RPMI7951 (cell line): ENCODE data around the gene LAMA2. TPM values are rescaled to one million over a fixed set of nuclear protein-coding genes. Genes with fewer than 3 reads are reported as not detected.

Experiments
- DNase-seq: peaks from one replicate; pipeline ENCODE4 v3.0.0-alpha.2; 2012; ENCODE audit warnings: low read depth
- total RNA-seq: library from RNA; depleted of rRNA; stranded (reverse); fragments of >200 nt; shearing (Covaris generic); gene quantifications from 2 replicates; pipeline ENCODE4 v1.2.3, GENCODE V29; 2014

Gene LAMA2
- total RNA-seq, 1 experiment from 2014 or later = 0.84 TPM

DNA sequence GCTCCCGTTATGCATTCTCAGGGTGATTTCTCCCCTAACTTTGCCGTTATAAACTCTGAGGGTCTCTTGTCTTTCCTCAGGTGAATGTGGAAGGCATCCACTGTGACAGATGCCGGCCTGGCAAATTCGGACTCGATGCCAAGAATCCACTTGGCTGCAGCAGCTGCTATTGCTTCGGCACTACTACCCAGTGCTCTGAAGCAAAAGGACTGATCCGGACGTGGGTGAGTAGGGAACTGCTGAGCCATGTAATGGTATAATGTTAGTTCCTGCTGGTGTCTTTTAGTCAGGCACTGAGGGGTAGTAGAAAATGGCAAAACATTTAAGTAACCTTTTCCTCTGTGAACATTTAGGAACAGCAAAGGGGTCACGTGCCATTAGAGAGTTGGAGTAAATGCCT is 431.6 kb downstream of the LAMA2 start:
- no peak for DNase-seq

DNA sequence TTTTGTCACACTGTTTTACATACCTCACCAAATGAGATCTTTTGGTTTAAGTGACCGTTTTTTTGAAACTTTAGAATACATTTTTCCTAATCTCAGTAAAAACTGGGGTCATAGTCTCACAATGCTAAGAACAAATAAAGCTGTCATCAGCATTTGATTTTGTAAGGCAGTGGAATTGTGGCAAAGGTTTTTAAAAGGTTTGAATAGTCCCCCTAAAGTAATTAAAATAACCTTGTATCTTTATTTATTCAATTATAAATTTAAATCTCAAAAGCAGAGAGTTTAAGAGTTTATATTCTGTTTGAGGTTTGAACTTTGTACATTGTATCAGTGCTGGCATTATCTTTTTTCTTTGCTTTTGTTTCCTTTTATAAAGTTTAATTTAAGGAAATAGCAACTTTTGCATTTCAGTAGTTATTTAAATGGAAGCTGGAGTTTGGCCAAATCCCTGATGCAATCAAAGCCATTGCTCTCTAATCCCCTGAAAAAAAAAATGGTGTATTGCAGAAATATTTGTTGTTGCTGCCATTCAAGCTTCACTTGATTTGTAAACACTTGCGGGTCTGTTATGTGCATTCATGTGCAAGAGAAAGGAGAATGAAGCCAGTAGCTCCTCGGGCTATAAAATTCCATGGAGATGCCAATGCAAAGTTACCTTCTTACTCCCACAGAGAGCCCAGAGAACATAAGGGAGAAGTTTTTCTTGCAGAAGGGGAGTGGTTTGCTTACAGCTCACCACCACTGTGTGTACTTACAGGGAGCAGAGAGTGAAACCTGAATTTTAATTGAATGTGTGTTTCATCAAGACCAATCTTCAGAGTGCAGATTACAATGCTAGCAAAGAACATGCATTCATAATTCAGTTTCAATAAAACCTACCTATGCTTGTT is 435.2 kb downstream of the LAMA2 start:
- DNase-seq = peak; percentile 79

- DNase-seq = no peak
These were observed 438.0 kb downstream of the LAMA2 start for GRCh38 chr6:129320892-129321291.

- DNase-seq = no peak
These were observed 438.4 kb downstream of the LAMA2 start for GRCh38 chr6:129321303-129321702.

DNA sequence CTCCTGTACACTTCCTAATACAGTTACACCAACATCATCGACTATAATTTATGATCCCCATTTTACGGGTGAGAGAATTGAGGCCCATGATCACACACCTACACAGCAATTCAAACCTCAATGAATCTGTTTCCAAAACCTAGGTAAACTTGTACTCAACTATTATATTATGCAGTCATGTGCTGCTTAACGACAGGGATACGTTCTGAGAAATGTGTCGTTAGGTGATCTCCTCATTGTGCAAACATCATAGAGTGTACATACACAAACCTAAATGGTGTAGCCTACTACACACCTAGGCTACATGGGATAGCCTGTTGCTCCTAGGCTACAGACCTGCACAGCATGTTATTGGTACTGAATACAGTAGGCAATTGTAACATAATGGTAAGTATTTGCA is 441.4 kb downstream of the LAMA2 start:
- no peak for DNase-seq

DNA sequence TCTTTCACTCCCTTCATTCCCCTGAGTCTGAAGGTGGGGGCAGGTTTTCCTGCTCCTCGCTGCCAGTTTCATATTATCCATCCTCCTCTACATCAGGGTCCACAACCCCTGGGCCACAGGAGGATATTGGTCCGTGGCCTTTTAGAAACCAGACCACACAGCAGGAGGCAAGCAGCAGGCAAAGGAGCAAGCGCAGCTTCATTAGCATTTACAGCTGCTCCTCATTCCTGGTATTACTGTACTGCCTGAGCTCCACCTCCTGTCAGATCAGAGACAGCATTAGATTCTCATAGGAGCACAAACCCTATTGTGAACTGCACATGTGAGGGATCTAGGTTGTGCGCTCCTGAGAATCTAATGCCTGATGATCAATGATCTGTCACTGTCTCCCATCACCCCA is 446.7 kb downstream of the LAMA2 start:
- DNase-seq = no peak

GRCh38 chr6:129331450-129332138 is 448.7 kb downstream of the LAMA2 start:
- DNase-seq = peak; percentile 47

DNA sequence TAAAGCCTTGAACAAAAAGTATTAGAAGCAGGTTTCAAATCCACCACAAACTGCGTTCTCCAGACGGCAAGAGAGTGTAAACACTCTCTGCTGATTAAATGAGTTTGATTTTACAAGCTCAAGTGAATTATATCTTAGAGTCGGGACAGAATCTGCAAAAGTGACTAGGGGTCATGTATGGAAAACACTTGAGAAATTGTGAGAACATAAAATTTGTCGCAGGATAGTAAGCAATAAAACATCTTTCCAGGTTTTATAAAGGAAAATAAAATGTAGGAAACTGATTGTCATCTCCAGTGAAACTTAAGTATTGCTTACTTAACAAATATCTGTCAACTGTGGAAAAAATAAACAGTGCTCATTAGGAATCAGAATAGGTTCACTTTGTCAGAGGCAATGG is 452.9 kb downstream of the LAMA2 start:
- DNase-seq = no peak

DNA sequence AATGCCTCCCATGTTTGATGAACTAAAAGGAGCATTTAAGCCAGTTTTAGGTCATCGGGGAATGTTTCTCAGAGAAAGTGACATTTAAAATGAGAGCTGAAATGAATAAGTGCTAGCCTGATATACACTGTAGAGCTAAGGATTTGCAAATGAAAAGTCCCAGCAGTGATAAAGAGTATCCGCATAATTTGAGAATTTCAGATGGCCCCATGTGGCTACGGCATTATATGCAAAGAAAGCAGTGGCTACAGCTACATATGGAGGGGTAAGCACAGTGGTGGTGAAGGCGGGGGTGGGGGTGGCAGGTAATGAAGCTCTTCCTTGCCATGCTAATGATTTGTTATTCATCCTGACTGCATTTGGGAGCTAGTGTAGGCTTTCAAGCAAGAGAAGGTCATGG is 455.7 kb downstream of the LAMA2 start:
- no peak for DNase-seq

DNA sequence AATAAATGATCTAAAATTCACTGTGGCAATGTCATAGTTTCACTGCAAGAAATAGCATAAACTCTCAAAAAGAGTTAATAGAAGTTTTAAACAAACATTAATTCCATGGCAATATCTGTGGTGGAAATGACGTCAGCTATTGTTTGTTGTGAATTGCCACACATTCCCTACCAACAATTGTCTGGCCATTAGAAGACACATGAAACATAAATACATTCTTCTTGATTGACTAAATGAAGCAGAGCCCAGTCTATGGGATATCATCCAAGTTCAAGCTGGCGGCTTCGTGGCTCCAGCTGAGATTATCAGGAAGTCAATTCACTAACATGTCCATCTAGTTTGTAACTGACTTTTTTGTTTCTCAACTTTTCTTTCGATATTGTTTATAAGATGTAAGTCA is 458.0 kb downstream of the LAMA2 start:
- peak; percentile 59 for DNase-seq

DNA sequence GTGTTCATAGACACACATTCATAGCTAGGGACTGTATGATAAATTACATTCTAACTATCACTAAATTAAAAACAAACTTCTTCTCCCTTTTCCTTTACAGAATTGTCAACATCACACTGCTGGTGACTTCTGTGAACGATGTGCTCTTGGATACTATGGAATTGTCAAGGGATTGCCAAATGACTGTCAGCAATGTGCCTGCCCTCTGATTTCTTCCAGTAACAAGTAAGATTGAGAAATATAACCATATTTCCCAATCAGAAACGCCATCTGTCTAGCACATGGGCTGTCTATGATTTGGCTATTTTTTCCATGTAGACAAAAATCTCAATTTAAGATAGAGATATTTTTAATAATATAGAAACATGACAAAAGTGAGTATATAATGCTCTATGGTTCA is 459.3 kb downstream of the LAMA2 start:
- DNase-seq = peak; percentile 11

DNA sequence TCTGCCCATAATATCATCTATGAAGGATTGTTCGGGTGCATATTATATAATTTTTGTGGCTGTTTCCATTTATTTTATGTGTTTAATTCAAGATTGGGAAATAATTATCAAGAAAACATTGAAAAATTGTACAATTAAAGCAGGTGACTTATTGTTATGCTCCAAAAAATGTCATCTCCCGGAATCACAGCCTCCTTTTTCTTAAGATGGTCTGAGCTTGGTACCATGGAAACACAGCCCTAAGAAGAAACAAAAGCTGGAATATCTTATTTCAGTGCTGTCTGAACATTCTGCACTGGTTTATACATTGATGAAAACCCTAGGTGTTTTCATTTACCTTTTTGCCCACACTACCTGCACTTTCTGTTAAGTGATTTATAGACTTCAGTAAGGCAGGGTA is 459.9 kb downstream of the LAMA2 start:
- no peak for DNase-seq

DNA sequence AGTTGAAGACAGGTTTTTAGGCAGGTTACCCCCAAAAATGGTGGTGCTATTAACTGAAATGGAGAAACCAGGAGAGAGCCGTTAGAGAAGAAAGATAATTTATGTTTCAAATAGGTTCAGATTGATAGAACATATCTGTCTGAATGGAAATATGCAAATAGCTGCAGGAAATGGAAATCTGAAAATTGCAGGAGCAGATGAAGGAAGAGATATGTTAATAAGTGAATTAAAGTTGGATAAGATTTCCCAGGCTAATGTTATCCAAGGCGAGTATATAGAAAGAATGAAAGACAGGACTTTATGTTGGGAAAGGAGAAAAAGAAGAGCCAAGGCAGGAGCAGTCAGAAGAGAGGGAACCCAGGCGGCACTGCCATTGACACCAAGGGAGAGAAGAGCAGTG is 461.4 kb downstream of the LAMA2 start:
- DNase-seq = no peak

DNA sequence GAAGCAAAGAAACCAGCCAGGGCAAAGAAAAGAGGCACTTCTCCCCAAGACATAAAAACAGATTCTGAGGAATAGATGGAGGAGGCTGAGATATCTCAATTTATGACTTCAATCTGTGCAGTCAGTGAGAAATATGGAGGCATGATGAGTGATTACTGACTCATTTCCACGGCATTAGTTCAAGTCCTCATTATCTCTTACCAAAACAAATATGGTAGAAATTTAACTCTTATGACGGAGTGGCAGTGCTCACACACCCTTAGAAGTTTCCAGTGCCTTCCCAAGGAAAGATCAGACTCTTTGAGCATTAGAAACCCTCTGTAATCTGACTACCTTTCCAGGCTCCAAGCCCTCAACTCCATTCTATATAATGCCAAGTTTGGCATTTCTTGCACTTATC is 463.0 kb downstream of the LAMA2 start:
- peak; percentile 57 for DNase-seq

DNA sequence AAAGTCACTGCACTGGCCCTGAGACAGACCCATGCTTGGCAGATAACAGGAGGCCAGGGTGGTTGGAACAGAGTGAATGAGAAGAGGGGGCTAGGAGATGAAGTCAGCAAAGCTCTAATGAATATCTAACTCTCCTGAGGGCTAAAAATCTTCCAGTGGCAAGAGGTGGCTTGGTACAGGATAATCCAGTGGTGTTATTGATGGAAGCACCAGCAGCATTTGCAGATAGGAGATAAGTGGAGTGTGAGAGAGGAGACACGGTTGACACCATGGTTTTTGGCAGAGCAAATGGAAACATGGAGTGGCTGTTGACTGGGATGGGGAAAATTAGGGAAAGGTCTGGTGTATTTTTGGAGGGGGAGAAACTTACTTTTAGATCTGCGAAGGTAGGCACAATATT is 464.0 kb downstream of the LAMA2 start:
- no peak for DNase-seq

GRCh38 chr6:129350278-129350677 is 467.3 kb downstream of the LAMA2 start:
- DNase-seq = no peak

DNA sequence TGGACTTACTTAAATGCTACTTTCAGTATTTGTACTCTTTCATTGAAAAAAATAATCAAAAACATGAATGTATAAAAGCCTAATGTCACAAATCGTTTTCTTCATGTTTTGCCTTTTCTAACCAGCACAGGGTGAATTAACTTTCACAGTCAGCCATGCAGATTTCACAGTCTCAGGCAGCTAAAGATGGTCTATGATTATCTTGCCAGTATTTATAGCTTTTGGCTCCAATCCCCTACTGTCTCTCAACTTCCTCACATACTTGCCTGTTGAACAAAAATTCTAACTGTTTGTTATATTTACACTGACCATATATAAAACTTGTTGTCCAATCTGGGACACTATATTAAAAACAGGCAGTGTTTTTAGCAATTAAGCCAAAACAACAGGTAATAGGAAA is 468.9 kb downstream of the LAMA2 start:
- no peak for DNase-seq

- peak; percentile 26 for DNase-seq
These were observed 470.1 kb downstream of the LAMA2 start for GRCh38 chr6:129353067-129353466.

DNA sequence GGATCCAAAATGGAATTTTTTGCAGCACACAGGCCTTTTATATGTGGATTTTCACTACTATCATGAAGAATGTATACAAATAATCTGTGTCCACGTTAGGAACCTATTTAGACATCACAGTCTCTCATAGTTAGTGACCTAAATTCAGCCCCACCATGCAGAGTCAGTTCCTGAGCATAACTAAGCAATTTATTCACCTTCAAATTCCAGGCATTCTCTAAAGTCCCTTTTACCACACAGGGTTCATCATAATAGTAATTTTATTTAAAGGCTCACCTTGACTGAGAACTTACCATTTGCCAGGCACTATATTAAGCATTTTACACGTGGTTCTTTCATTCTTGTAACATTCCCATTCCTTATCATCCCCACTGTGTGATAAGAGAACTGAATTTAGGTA is 473.2 kb downstream of the LAMA2 start:
- no peak for DNase-seq

DNA sequence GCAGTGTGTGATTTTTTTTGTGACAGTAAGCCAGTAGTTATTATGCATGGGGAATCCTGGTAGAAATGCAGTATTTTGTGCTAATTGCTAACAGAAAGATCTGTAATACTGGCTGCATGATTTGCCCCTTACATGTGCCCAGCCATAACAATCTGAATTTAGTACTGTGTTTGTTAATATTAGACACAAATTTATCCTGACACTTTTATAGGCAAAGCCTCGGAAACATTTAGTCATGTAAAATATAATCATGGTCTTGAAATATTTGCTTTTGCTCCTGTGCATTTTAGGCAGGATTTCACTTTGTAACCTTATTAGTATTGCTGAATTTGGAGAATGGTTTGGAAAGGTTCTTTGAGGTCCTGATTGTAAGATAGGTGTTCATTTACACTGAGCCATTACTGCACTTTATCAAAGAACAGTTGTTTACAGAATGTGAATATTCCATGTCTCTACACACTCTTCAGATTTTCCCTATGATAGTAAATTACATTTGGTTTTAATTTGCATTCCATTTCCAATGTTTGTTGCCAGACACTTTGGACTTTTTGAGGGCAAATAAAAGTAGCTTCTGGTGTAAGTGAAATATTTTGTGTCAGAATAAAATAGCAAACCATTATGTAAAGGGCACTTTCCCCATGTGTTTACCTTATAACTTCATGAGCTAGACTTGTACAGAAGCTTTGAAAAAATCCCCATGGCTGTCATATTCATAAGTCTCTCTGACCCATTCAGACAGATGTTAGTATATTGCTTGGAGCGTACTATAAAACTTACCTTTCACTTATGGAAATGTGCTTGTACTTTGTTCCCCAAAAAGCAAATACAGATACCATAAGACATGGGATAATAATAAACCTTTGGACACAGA is 477.1 kb downstream of the LAMA2 start:
- no peak for DNase-seq

DNA sequence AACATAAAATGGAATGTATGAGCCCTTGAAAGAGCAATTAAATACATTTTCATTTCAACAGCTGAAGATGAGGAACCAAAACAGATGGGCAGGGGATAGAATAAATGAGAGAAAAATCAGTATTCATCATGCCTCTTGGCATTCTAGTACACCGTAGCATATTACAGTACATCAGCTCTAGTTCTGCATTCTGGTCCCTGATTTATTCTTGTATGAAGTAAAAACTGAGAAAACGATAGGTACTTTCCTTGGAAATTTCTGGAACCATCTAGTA is 477.7 kb downstream of the LAMA2 start:
- no peak for DNase-seq

GRCh38 chr6:129364037-129364436 is 481.1 kb downstream of the LAMA2 start:
- DNase-seq = no peak

DNA sequence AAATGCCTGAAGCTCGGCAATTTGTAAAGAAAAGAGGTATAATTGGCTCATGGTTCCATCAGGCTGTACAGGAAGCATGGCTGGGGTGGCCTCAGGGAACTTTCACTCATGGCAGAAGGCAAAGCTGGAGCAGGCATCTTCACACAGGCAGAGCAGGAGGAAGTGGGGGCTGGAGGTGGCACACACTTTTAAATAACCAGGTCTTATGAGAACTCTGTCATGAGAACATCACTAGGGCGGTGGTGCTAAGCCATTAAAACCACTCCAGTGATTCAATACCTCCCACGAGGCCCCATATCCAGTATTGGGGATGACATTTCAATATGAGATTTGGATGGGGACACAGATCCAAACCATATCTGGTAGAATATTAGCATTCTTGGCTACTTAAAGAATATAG is 481.8 kb downstream of the LAMA2 start:
- DNase-seq = no peak
